Activated T-cell treated with anti-CD3 and anti-CD28 coated beads, Interleukin-2, amount 50 U/mL, for 48 hours (primary cell): Measurements from ENCODE around the gene PLEKHA4.
A peak's percentile ranks its signal among the peaks of the same experiment; 100 is the strongest.
"Not testable (repeated sequence)": the region's sequence is repeated elsewhere in the genome, so short reads cannot be mapped to it uniquely, and the experiment has no call there.

ENCODE experiments used
- DNase-seq, 2 experiments: peaks; one replicate each; pipeline ENCODE4 v3.0.0-alpha.2; 2020

Gene PLEKHA4

GRCh38 chr19:48796298-48797083 lies 71.9 kb downstream of the PLEKHA4 start:
- no peak for DNase-seq

DNA sequence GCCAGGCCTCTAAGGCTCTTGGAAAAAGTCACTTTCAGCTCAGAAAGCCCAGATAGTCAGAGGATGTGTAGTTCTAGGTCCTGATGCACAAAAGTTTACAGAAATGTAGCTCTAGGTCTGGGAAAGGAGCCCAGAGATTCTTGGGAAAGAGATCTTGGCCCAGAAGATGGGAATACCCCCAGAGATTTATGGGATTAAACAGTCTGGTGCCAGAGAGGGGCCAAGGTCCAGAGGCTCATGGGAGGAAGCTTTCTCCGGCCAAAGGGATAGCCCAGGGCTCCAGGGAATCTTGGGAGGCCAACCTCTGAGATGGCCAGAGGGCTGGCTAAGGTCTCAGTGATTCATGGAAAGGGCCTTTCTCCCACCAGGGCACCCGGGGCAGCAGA lies 72.7 kb downstream of the PLEKHA4 start:
- no peak for DNase-seq

DNA sequence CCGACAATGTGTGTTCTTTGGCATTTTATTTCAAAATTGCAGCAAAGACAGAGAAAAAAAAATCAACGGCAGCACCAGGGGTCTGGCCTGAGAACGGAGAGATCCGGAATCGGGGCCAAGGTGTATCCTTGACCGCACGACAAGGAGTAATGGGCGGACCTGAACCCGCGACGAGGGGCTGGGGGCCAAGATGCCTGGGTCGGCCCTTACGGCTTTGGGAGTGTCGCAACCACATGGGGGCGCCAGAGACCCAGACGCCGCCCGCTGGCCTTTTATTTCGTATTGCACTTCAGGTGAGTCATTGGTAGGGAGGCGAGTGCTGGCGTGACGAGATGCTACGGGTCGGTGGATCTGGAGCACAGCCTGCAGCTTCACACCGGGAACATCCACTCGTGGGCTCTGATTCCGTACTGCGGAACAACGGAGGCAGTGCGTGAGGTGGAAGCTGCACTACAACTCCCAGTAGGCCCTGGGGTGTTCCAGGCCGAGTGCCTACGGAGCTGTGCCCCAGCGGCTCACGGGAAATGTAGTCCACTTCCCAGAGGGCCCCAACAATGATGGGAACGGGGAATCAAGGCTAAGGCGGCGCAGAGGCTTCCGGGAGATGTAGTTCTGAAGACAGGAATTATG lies 73.2 kb downstream of the PLEKHA4 start:
- DNase-seq: peak; percentile 89 to 90

DNA sequence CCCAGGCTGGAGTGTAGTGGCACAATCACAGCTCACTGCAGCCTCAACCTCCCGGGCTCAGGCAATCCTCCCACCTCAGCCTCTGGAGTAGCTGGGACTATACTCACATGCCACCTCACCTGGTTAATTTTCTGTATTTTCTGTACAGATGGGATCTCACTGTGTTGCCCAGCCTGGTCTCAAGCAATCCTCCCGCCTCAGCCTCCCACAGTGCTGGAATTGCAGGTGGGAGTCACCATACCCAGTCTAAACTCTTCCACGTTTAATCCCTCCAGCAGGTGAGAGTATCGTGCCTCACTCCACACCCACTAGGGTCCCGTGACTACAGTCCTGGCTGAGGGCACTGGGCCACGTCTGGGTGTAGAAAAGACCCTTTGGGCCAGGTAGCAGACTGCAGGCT lies 74.1 kb downstream of the PLEKHA4 start:
- no peak for DNase-seq

DNA sequence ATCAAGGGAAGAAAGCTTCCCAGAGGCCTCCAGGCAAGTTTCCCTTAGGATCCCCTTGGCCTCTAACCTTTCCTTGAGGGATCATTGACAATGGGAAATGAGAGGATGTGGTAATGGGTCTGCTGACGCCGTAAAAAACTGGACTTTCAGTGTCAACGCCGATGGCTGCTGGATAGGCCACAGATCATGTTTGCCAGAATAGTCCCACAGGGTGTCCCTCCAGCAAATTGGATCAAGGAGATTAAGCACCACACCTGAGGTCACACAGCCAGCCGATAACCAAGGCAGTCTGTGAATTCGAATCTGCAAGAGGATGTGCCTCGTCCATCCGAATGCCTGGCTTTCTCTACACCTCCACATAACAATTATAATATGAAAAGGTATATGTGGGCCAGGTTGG lies 75.1 kb downstream of the PLEKHA4 start:
- no peak for DNase-seq

DNA sequence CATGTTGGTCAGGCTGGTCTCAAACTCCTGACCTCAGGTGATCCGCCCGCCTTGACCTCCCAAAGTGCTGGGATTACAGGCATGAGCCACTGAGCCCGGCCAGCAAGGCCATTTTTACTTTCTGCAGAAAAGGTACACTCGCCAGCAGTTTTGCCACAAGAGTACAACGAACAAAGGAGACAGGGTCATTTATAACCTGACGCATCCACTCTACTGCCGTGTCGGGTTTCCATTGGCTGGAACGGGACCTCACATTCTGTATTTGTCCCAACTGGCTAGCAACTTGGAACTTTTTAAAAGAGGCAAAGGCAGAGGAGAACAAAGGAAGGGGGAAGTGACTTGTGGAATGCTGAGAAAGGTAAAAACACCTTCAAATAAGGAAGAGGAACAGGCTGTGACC lies 81.1 kb downstream of the PLEKHA4 start:
- DNase-seq: not testable (repeated sequence)
